Measurements from ENCODE around the gene ITPR1.
A peak's percentile ranks its signal among the peaks of the same experiment; 100 is the strongest.

The ITPR1 gene

GRCh38 chr3:4575381-4575780 lies 82.2 kb downstream of the ITPR1 start:
- no peak overlapping the region for H3K4me3 ChIP-seq (ENCODE audit: control insufficient read depth, low read depth, low read length)
- TF ChIP-seq, protein P1, sequence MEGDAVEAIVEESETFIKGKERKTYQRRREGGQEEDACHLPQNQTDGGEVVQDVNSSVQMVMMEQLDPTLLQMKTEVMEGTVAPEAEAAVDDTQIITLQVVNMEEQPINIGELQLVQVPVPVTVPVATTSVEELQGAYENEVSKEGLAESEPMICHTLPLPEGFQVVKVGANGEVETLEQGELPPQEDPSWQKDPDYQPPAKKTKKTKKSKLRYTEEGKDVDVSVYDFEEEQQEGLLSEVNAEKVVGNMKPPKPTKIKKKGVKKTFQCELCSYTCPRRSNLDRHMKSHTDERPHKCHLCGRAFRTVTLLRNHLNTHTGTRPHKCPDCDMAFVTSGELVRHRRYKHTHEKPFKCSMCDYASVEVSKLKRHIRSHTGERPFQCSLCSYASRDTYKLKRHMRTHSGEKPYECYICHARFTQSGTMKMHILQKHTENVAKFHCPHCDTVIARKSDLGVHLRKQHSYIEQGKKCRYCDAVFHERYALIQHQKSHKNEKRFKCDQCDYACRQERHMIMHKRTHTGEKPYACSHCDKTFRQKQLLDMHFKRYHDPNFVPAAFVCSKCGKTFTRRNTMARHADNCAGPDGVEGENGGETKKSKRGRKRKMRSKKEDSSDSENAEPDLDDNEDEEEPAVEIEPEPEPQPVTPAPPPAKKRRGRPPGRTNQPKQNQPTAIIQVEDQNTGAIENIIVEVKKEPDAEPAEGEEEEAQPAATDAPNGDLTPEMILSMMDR (conservative IDR thresholded peaks at IDR 0.05; ENCODE audit: control insufficient read depth, insufficient read depth, low read depth, low read length): no peak
- DNase-seq (ENCODE audit: low read depth): peak; percentile 76

DNA sequence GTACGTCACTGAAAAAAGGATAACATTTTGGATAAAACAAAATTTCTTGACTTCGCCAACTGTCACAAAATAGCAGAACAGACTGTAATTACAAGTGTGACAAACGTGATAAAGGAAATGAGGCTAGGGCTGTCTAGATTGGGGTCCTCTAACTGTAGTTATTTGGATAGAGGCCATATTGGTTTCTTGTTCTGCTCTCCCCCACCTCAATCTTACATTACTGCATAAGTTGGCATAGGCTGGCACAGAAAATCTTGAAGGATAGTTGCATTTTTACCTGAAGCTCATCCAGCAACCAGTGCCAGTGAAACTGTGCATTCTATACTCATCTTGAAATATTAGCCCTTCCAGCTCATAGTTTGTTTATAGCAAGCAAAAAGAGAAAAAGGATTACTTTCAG lies 84.6 kb downstream of the ITPR1 start:
- no peak for DNase-seq (ENCODE audit: low read depth)
- TF ChIP-seq, protein P1 (conservative IDR thresholded peaks at IDR 0.05; ENCODE audit: control insufficient read depth, insufficient read depth, low read depth, low read length): no peak
- no peak overlapping the region for H3K4me3 ChIP-seq (ENCODE audit: control insufficient read depth, low read depth, low read length)

DNA sequence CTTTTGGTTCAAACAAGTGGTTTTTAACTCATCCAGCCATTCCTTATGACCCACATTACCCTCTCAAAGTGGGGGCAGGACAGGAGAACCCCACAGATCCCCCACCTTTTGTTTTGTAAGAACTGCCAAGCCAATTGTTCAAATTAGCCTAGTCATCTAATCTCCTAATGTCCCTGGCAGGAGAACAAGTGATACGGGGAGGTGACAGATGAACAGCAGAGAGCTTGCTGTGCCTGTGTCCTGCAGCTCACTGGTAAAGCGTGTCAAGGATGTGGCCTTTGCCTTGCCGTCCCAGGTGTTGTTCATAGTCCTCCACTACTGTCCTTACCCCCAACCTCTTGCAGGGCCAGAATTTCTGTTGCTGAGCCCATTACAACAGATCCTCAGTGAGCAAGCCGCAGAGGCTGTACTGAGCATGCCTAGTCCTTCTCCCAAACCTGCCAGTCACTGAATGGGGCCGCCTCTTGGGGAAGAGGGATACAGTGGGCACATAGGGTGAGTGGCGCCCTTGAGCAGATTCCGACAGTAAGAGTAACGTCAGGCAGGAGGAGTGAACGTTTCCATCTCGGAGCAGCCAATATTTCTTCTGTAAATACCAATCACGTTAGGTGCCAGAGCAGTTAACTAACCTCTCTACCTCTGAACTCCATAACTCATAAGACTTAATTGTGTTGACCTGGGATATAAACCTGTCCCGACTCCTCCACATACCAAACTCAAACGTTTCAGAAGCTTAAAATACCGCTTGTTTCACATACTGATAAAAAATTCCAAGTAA lies 87.4 kb downstream of the ITPR1 start:
- DNase-seq (ENCODE audit: low read depth): no peak
- no peak overlapping the region for H3K4me3 ChIP-seq (ENCODE audit: control insufficient read depth, low read depth, low read length)
- TF ChIP-seq, protein P1 (conservative IDR thresholded peaks at IDR 0.05; ENCODE audit: control insufficient read depth, insufficient read depth, low read depth, low read length): no peak

DNA sequence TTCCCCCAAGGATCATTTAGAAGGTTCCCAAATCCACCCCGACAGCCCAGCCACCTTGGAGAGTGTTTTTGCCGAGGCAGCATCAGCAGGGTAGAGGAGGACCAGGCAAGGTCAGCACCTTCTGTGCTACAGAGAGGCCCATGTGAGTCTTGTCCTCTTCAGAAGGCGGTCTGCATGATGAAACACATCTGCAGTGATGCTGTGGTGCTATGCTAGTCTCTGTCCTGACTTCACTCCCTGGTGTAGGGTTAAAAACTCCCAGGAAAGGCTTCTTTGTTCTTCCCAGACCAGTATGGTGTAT lies 87.9 kb downstream of the ITPR1 start:
- DNase-seq (ENCODE audit: low read depth): no peak
- TF ChIP-seq, protein P1 (conservative IDR thresholded peaks at IDR 0.05; ENCODE audit: control insufficient read depth, insufficient read depth, low read depth, low read length): no peak
- H3K4me3 ChIP-seq (ENCODE audit: control insufficient read depth, low read depth, low read length): no peak overlapping the region

GRCh38 chr3:4581498-4581897 lies 88.3 kb downstream of the ITPR1 start:
- TF ChIP-seq, protein P1 (conservative IDR thresholded peaks at IDR 0.05; ENCODE audit: control insufficient read depth, insufficient read depth, low read depth, low read length): no peak
- DNase-seq (ENCODE audit: low read depth): no peak
- H3K4me3 ChIP-seq (ENCODE audit: control insufficient read depth, low read depth, low read length): no peak overlapping the region

- no peak for DNase-seq (ENCODE audit: low read depth)
- TF ChIP-seq, protein P1 (conservative IDR thresholded peaks at IDR 0.05; ENCODE audit: control insufficient read depth, insufficient read depth, low read depth, low read length): no peak
- H3K4me3 ChIP-seq (ENCODE audit: control insufficient read depth, low read depth, low read length): no peak overlapping the region
These were observed 88.9 kb downstream of the ITPR1 start for GRCh38 chr3:4581920-4582611.
